HEK293 (cell line): Measurements from ENCODE around the gene DDX17.

Experiments used
- BCL11A ChIP-seq: fragments of 450-650 bp; formaldehyde crosslinking; IDR thresholded peaks from 2 replicates; pipeline ENCODE4 v1.5.1; 2016; ENCODE audit warnings: low read depth, missing biosample characterization, missing genetic modification characterization
- BCL11B ChIP-seq: fragments of 450-650 bp; formaldehyde crosslinking; IDR thresholded peaks from 2 replicates; pipeline ENCODE4 v1.5.1; 2016; ENCODE audit warnings: low read depth, missing biosample characterization, missing genetic modification characterization
- GFI1B ChIP-seq: fragments of 450-650 bp; formaldehyde crosslinking; IDR thresholded peaks from 2 replicates; pipeline ENCODE4 v1.5.1; 2016; ENCODE audit warnings: missing biosample characterization, missing genetic modification characterization
- GLI4 ChIP-seq: fragments of 450-650 bp; formaldehyde crosslinking; IDR thresholded peaks from 2 replicates; pipeline ENCODE4 v1.5.1; 2016; ENCODE audit warnings: missing biosample characterization, missing genetic modification characterization
- GLIS1 ChIP-seq: fragments of 450-650 bp; formaldehyde crosslinking; IDR thresholded peaks from 2 replicates; pipeline ENCODE4 v1.5.1; 2016; ENCODE audit warnings: missing biosample characterization, missing genetic modification characterization
- GLIS2 ChIP-seq: fragments of 450-650 bp; formaldehyde crosslinking; IDR thresholded peaks from 2 replicates; pipeline ENCODE4 v1.5.1; 2016; ENCODE audit warnings: missing biosample characterization, missing genetic modification characterization
- HIC1 ChIP-seq: fragments of 450-650 bp; formaldehyde crosslinking; IDR thresholded peaks from 2 replicates; pipeline ENCODE4 v1.5.1; 2016; ENCODE audit warnings: missing biosample characterization, missing genetic modification characterization
- HOXC10 ChIP-seq: sonication (generic); formaldehyde crosslinking; IDR thresholded peaks from 2 replicates; pipeline ENCODE4 v1.8.1; 2023; ENCODE audit warnings: mild to moderate bottlenecking, missing genetic modification reagents
- IKZF3 ChIP-seq: fragments of 450-650 bp; IDR thresholded peaks from 2 replicates; pipeline ENCODE4 v1.5.0; 2018; ENCODE audit warnings: missing biosample characterization, mild to moderate bottlenecking, missing genetic modification characterization, moderate library complexity
- REPIN1 ChIP-seq: fragments of 450-650 bp; formaldehyde crosslinking; IDR thresholded peaks from 2 replicates; pipeline ENCODE4 v1.5.1; 2017; ENCODE audit warnings: missing biosample characterization, missing genetic modification characterization, low read depth
- SCRT2 ChIP-seq: fragments of 450-650 bp; formaldehyde crosslinking; IDR thresholded peaks from 2 replicates; pipeline ENCODE4 v1.5.1; 2016; ENCODE audit warnings: missing biosample characterization, missing genetic modification characterization
- SP2 ChIP-seq: fragments of 450-650 bp; formaldehyde crosslinking; IDR thresholded peaks from 2 replicates; pipeline ENCODE4 v1.5.1; 2016; ENCODE audit warnings: missing biosample characterization, missing genetic modification characterization
- SP3 ChIP-seq: fragments of 450-650 bp; formaldehyde crosslinking; IDR thresholded peaks from 2 replicates; pipeline ENCODE4 v1.5.1; 2016; ENCODE audit warnings: missing biosample characterization, missing genetic modification characterization
- ZBTB17 ChIP-seq: fragments of 450-650 bp; formaldehyde crosslinking; IDR thresholded peaks from 2 replicates; pipeline ENCODE4 v1.5.1; 2016; ENCODE audit warnings: missing biosample characterization, missing genetic modification characterization
- ZBTB20 ChIP-seq: fragments of 450-650 bp; formaldehyde crosslinking; IDR thresholded peaks from 2 replicates; pipeline ENCODE4 v1.5.1; 2016; ENCODE audit warnings: missing biosample characterization, missing genetic modification characterization
- ZEB2 ChIP-seq: fragments of 450-650 bp; formaldehyde crosslinking; IDR thresholded peaks from 2 replicates; pipeline ENCODE4 v1.5.1; 2016; ENCODE audit warnings: missing biosample characterization, missing genetic modification characterization
- ZFP3 ChIP-seq: fragments of 450-650 bp; formaldehyde crosslinking; IDR thresholded peaks from 2 replicates; pipeline ENCODE4 v1.5.1; 2016; ENCODE audit warnings: low read depth, missing biosample characterization, missing genetic modification characterization
- ZIC2 ChIP-seq: fragments of 450-650 bp; formaldehyde crosslinking; IDR thresholded peaks from 2 replicates; pipeline ENCODE4 v1.5.1; 2016; ENCODE audit warnings: missing biosample characterization, missing genetic modification characterization
- ZNF114 ChIP-seq: fragments of 450-650 bp; formaldehyde crosslinking; IDR thresholded peaks from 2 replicates; pipeline ENCODE4 v1.5.0; 2017; ENCODE audit warnings: missing biosample characterization, missing genetic modification characterization
- ZNF140 ChIP-seq: fragments of 450-650 bp; formaldehyde crosslinking; IDR thresholded peaks from 2 replicates; pipeline ENCODE4 v1.5.1; 2016; ENCODE audit warnings: missing biosample characterization, missing genetic modification characterization
- ZNF146 ChIP-seq: fragments of 450-650 bp; formaldehyde crosslinking; IDR thresholded peaks from 2 replicates; pipeline ENCODE4 v1.5.1; 2016; ENCODE audit warnings: missing biosample characterization, missing genetic modification characterization
- ZNF155 ChIP-seq: fragments of 450-650 bp; formaldehyde crosslinking; IDR thresholded peaks from 2 replicates; pipeline ENCODE4 v1.5.1; 2016; ENCODE audit warnings: missing biosample characterization, missing genetic modification characterization
- ZNF169 ChIP-seq: fragments of 450-650 bp; formaldehyde crosslinking; IDR thresholded peaks from 2 replicates; pipeline ENCODE4 v1.5.1; 2016; ENCODE audit warnings: missing biosample characterization, missing genetic modification characterization
- ZNF175 ChIP-seq: fragments of 450-650 bp; formaldehyde crosslinking; IDR thresholded peaks from 2 replicates; pipeline ENCODE4 v1.5.1; 2016; ENCODE audit warnings: missing biosample characterization, missing genetic modification characterization
- ZNF2 ChIP-seq: fragments of 450-650 bp; formaldehyde crosslinking; IDR thresholded peaks from 2 replicates; pipeline ENCODE4 v1.5.1; 2016; ENCODE audit warnings: missing biosample characterization, missing genetic modification characterization
- ZNF202 ChIP-seq: fragments of 450-650 bp; formaldehyde crosslinking; IDR thresholded peaks from 2 replicates; pipeline ENCODE4 v1.5.1; 2016; ENCODE audit warnings: missing biosample characterization, missing genetic modification characterization, borderline replicate concordance
- ZNF221 ChIP-seq: fragments of 450-650 bp; formaldehyde crosslinking; IDR thresholded peaks from 2 replicates; pipeline ENCODE4 v1.5.1; 2017; ENCODE audit warnings: missing biosample characterization, missing genetic modification characterization, borderline replicate concordance
- ZNF239 ChIP-seq: fragments of 450-650 bp; formaldehyde crosslinking; IDR thresholded peaks from 2 replicates; pipeline ENCODE4 v1.5.1; 2016; ENCODE audit warnings: missing biosample characterization, missing genetic modification characterization
- ZNF266 ChIP-seq: fragments of 450-650 bp; formaldehyde crosslinking; IDR thresholded peaks from 2 replicates; pipeline ENCODE4 v1.5.1; 2016; ENCODE audit warnings: missing biosample characterization, missing genetic modification characterization, low read depth
- ZNF335 ChIP-seq: fragments of 450-650 bp; formaldehyde crosslinking; conservative IDR thresholded peaks from 2 replicates; pipeline ENCODE4 v1.5.1; 2016; ENCODE audit warnings: missing biosample characterization, missing genetic modification characterization
- ZNF449 ChIP-seq: fragments of 450-650 bp; formaldehyde crosslinking; IDR thresholded peaks from 2 replicates; pipeline ENCODE4 v1.5.1; 2017; ENCODE audit warnings: missing biosample characterization, mild to moderate bottlenecking, missing genetic modification characterization, moderate library complexity
- ZNF48 ChIP-seq: fragments of 450-650 bp; formaldehyde crosslinking; IDR thresholded peaks from 2 replicates; pipeline ENCODE4 v1.5.1; 2016; ENCODE audit warnings: missing biosample characterization, missing genetic modification characterization
- ZNF561 ChIP-seq: fragments of 450-650 bp; IDR thresholded peaks from 2 replicates; pipeline ENCODE4 v1.5.1; 2018; ENCODE audit warnings: missing biosample characterization, missing genetic modification characterization, borderline replicate concordance
- ZNF571 ChIP-seq: fragments of 450-650 bp; formaldehyde crosslinking; IDR thresholded peaks from 2 replicates; pipeline ENCODE4 v1.5.0; 2017; ENCODE audit warnings: missing biosample characterization, missing genetic modification characterization
- ZNF623 ChIP-seq: fragments of 450-650 bp; formaldehyde crosslinking; IDR thresholded peaks from 2 replicates; pipeline ENCODE4 v1.5.1; 2016; ENCODE audit warnings: missing biosample characterization, missing genetic modification characterization
- ZNF654 ChIP-seq: fragments of 450-650 bp; formaldehyde crosslinking; IDR thresholded peaks from 2 replicates; pipeline ENCODE4 v1.5.1; 2016; ENCODE audit warnings: low read depth, missing biosample characterization, missing genetic modification characterization
- ZNF658 ChIP-seq: fragments of 450-650 bp; formaldehyde crosslinking; IDR thresholded peaks from 2 replicates; pipeline ENCODE4; 2016; ENCODE audit warnings: missing biosample characterization, missing genetic modification characterization
- ZNF664 ChIP-seq: fragments of 450-650 bp; formaldehyde crosslinking; IDR thresholded peaks from 2 replicates; pipeline ENCODE4 v1.5.1; 2016; ENCODE audit warnings: missing biosample characterization, missing genetic modification characterization
- ZNF76 ChIP-seq: fragments of 450-650 bp; formaldehyde crosslinking; IDR thresholded peaks from 2 replicates; pipeline ENCODE4; 2016; ENCODE audit warnings: low read depth, missing biosample characterization, missing genetic modification characterization, borderline replicate concordance
- ZNF785 ChIP-seq: fragments of 450-650 bp; formaldehyde crosslinking; IDR thresholded peaks from 2 replicates; pipeline ENCODE4 v1.5.1; 2016; ENCODE audit warnings: missing biosample characterization, missing genetic modification characterization
- ZNF843 ChIP-seq: fragments of 450-650 bp; formaldehyde crosslinking; IDR thresholded peaks from 2 replicates; pipeline ENCODE4 v1.5.1; 2016; ENCODE audit warnings: missing biosample characterization, missing genetic modification characterization

DDX17 gene

GRCh38 chr22:38452373-38453065 is 53.6 kb downstream of the DDX17 start (continued):
- TF ChIP-seq ZNF654, result no peak
- no peak for TF ChIP-seq ZNF623 (tag by site-specific recombination)
- no peak for TF ChIP-seq ZNF266 (tag by site-specific recombination)
- no peak for TF ChIP-seq ZNF175 (tag by site-specific recombination)
- TF ChIP-seq ZBTB17 (tag by site-specific recombination), result peak; percentile 66
- no peak for TF ChIP-seq SP3 (tag by site-specific recombination)
- TF ChIP-seq REPIN1 (tag by site-specific recombination), result no peak
- no peak for TF ChIP-seq ZNF561 (tag by site-specific recombination)
- TF ChIP-seq ZNF114 (tag by site-specific recombination), result no peak
- no peak for TF ChIP-seq BCL11A (tag by site-specific recombination)
- no peak for TF ChIP-seq ZNF239
- TF ChIP-seq GLI4, result no peak
- no peak for TF ChIP-seq ZNF571 (tag by site-specific recombination)
- no peak for TF ChIP-seq SCRT2 (tag by site-specific recombination)
- TF ChIP-seq ZNF221 (tag by site-specific recombination), result no peak
- no peak for TF ChIP-seq ZNF785 (tag by site-specific recombination)
- TF ChIP-seq ZNF155 (tag by site-specific recombination), result no peak
- no peak for TF ChIP-seq HOXC10 (CRISPR knock-in tag)
- TF ChIP-seq ZNF202 (tag by site-specific recombination), result no peak
- TF ChIP-seq GLIS2 (tag by site-specific recombination), result peak; percentile 67
- TF ChIP-seq ZBTB20, result no peak
- TF ChIP-seq HIC1 (tag by site-specific recombination), result 0 out of 2 replicates have a peak, but pooled peaks have one; percentile 15
- peak; percentile 56 for TF ChIP-seq ZIC2 (tag by site-specific recombination)
- no peak for TF ChIP-seq ZNF146 (tag by site-specific recombination)
- no peak for TF ChIP-seq ZNF48 (tag by site-specific recombination)
- peak; percentile 45 for TF ChIP-seq GLIS1 (tag by site-specific recombination)
- no peak for TF ChIP-seq SP2 (tag by site-specific recombination)
- no peak for TF ChIP-seq ZNF658 (tag by site-specific recombination)
- TF ChIP-seq ZNF76 (tag by site-specific recombination), result no peak
- TF ChIP-seq ZNF335 (tag by site-specific recombination), result no peak
- TF ChIP-seq ZNF140 (tag by site-specific recombination), result no peak
- no peak for TF ChIP-seq ZNF843 (tag by site-specific recombination)
- peak; percentile 80 for TF ChIP-seq BCL11B (tag by site-specific recombination)
- no peak for TF ChIP-seq ZNF449 (tag by site-specific recombination)
- TF ChIP-seq ZNF169 (tag by site-specific recombination), result no peak
- TF ChIP-seq ZNF2, result no peak
- TF ChIP-seq ZEB2, result 0 out of 2 replicates have a peak, but pooled peaks have one; percentile 43
- TF ChIP-seq IKZF3 (tag by site-specific recombination), result no peak
- no peak for TF ChIP-seq ZFP3 (tag by site-specific recombination)
- TF ChIP-seq ZNF664 (tag by site-specific recombination), result no peak
- peak; percentile 76 for TF ChIP-seq GFI1B (tag by site-specific recombination)
- TF ChIP-seq, all 188 proteins: peak for 18
